ENCODE results near the gene TMIE. TPM values are rescaled to one million over a fixed set of nuclear protein-coding genes. Genes with fewer than 3 reads are reported as not detected.

TMIE gene
- total RNA-seq, 4 donors from 2014 or later: 0.59 to 0.78 (median 0.72) TPM; not detected in 1

DNA sequence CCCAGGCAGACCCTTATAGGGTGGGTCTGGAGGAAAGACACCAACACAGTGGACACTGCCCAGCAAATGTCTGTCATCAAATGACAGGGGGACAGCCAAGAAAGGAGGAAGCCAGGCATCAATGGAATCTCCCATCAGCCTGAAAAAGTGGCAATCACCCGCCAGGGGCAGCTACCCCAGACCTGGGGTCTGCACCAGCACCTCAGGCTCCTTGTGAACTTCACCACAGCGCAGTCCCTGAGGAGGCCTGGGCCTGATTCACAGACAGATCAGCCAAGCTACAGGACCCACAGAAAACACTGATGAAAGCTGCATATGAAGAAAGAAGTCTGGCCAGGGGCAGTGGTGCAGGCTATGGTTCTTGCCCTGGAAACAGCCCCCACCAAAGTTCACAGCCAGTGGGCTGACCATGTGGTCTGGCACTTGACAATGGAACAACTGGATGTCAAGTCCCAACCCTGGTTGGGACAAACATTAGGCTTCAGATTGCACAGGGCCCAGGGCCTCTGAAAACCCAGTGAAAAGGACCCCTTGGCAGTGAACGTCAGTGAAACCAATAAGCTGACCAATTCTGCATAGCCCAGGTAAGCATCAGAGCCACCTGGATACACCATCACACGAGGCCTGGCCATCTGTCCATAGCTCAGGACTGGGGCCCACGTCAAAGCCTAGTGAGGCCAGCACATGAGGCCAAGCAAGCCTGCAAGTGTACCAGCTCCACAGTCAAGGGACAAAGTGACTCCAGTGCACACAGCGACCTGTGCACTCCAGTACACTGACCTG lies 36.8 kb upstream of the TMIE start:
- Histone ChIP-seq H3K9me3 (no peaks in the 10 kb centered on the region), H3K36me3 (no peaks in the 10 kb centered on the region), H3K4me3 (no peak overlapping the region), H3K27me3 (no peaks in the 10 kb centered on the region), H3K27ac (no peak overlapping the region), H3K4me1 (peaks cover 41% of the 10 kb centered on the region)
- 100% methylated on average over 1 of the region's 6 CpGs for WGBS
- DNase-seq (ENCODE audit: low spot score in 2 of 2): peak in 1 of 2 donors; percentile 65
- TF ChIP-seq POLR2A (IDR thresholded peaks at IDR 0.05) (no peak), POLR2AphosphoS5 (IDR thresholded peaks at IDR 0.05) (no peak), EP300 (IDR thresholded peaks at IDR 0.05) (no peak)
- TF ChIP-seq, protein P1, sequence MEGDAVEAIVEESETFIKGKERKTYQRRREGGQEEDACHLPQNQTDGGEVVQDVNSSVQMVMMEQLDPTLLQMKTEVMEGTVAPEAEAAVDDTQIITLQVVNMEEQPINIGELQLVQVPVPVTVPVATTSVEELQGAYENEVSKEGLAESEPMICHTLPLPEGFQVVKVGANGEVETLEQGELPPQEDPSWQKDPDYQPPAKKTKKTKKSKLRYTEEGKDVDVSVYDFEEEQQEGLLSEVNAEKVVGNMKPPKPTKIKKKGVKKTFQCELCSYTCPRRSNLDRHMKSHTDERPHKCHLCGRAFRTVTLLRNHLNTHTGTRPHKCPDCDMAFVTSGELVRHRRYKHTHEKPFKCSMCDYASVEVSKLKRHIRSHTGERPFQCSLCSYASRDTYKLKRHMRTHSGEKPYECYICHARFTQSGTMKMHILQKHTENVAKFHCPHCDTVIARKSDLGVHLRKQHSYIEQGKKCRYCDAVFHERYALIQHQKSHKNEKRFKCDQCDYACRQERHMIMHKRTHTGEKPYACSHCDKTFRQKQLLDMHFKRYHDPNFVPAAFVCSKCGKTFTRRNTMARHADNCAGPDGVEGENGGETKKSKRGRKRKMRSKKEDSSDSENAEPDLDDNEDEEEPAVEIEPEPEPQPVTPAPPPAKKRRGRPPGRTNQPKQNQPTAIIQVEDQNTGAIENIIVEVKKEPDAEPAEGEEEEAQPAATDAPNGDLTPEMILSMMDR (IDR thresholded peaks at IDR 0.05): no peak

DNA sequence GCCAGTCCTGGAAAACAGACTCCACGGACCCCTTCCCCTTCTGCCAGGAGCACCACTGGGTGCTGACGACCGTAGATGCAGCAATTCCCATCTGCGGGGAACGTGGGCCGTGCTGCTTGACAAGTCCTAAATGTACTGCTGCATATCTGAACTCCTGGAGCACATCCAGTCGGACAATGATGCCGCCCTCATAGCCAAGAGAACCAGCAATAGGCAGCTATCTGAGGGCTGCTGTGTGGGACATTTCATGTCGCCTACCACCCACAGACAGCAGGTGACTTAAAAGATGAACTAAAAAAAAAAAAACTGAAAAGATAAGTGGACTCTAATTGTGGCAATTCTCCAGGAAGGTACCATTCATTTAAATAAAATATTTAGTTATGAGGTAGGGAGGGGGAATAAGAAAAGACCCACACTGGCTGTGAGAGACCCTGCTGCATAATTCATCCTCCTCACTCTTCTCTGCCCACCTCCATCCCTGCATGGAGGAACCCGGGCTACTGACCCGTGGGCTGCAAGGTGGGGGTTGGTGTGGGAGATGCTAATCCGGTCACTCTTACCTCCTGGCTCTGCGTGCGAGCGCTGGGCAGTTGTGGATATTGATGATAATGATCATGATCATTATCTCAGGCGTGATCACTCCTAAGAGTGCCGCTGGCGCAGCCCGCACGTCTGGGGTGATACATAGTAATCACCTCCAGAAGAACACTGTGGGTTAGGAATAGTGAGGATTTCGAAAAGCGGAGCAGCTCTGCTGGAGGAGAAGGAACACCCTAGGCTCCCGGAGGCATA lies 36.0 kb upstream of the TMIE start:
- peaks cover 39% of the 10 kb centered on the region for H3K4me1 ChIP-seq
- peak in 1 of 2 donors; percentile 61 for DNase-seq (ENCODE audit: low spot score in 2 of 2)
- TF ChIP-seq, protein P1 (IDR thresholded peaks at IDR 0.05): no peak
- TF ChIP-seq POLR2A (IDR thresholded peaks at IDR 0.05): no peak
- no peak for TF ChIP-seq POLR2AphosphoS5 (IDR thresholded peaks at IDR 0.05)
- no peak for TF ChIP-seq EP300 (IDR thresholded peaks at IDR 0.05)
- H3K4me3 ChIP-seq: no peak overlapping the region
- no peaks in the 10 kb centered on the region for H3K9me3 ChIP-seq
- no peaks in the 10 kb centered on the region for H3K27me3 ChIP-seq
- H3K36me3 ChIP-seq: no peaks in the 10 kb centered on the region
- WGBS: 73% methylated on average over 22 of the region's 23 CpGs
- H3K27ac ChIP-seq: no peak overlapping the region

DNA sequence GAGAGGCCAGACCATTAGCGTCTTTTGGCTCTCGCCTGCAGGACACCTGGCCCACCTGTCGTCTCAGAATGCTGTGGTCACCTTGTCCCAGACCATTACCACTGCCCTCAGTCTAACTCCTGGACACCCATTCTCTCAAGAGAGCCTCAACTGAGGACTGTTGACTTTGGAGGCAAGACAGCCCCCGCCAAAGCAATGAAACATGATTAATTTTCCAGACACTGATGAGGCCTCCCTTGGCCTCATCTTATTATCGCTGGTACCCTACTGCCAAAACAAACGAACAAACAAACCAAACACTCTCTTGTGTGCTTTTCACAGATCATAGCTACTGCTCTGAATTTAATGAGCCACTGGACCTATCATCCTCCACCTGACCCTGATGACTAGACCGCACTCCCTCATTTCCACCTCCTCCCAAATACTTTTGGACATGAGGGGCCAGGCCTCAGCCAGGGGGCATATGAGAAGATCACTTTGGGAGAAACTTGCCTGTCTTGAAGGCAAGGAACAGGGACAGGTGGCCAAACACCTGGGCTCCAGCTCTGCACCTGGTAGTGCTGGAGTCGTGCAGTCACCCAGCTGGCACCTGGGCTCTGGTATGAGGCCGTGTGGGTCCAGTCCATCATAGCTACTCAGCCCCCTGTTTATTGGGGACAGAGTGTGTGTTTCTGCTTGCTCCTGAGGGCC lies 35.3 kb upstream of the TMIE start:
- peaks cover 32% of the 10 kb centered on the region for H3K4me1 ChIP-seq
- H3K27me3 ChIP-seq: no peaks in the 10 kb centered on the region
- no peak overlapping the region for H3K27ac ChIP-seq
- no peaks in the 10 kb centered on the region for H3K9me3 ChIP-seq
- DNase-seq (ENCODE audit: low spot score in 2 of 2): peak in 1 of 2 donors; percentile 43
- TF ChIP-seq POLR2A (IDR thresholded peaks at IDR 0.05) (no peak), POLR2AphosphoS5 (IDR thresholded peaks at IDR 0.05) (no peak), EP300 (IDR thresholded peaks at IDR 0.05) (no peak)
- TF ChIP-seq, protein P1 (IDR thresholded peaks at IDR 0.05): no peak
- H3K36me3 ChIP-seq: no peaks in the 10 kb centered on the region
- 76% methylated on average over 9 of the region's 9 CpGs for WGBS
- H3K4me3 ChIP-seq: no peak overlapping the region

DNA sequence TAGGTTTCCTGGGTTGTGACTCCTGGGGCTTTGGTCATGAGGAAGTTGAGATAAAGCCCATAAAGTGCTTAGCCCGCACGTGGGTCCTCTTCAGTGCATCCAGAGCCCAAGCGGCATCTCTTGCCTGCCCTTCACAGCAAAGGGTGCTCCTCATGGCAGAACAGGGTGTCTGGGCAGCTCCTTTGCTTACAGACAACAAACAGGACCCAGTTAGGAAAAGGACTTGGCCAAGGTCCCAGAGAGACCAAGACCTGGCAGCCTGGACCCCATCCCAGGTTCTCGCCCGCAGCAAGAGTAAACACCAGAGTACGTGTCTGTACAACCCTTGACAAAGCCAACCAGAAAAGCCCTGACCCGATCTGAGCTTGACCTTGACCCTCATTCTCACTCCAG lies 34.7 kb upstream of the TMIE start:
- 83% methylated on average over 2 of the region's 7 CpGs for WGBS

More for the DNA sequence above, 34.7 kb upstream of the TMIE start:
- Histone ChIP-seq H3K36me3 (no peaks in the 10 kb centered on the region), H3K27me3 (no peaks in the 10 kb centered on the region), H3K4me3 (no peak overlapping the region), H3K4me1 (peaks cover 27% of the 10 kb centered on the region), H3K27ac (no peak overlapping the region), H3K9me3 (no peaks in the 10 kb centered on the region)
- TF ChIP-seq, protein P1 (IDR thresholded peaks at IDR 0.05): no peak
- TF ChIP-seq POLR2AphosphoS5 (IDR thresholded peaks at IDR 0.05): no peak
- no peak for TF ChIP-seq EP300 (IDR thresholded peaks at IDR 0.05)
- no peak for TF ChIP-seq POLR2A (IDR thresholded peaks at IDR 0.05)
- DNase-seq (ENCODE audit: low spot score in 2 of 2): peak; percentile 44 to 72

Data from suprapubic skin (tissue), 4 donors.